ENCODE results near the gene UXS1. TPM values are rescaled to one million over a fixed set of nuclear protein-coding genes. Genes with fewer than 3 reads are reported as not detected.
A peak's percentile ranks its signal among the peaks of the same experiment; 100 is the strongest.

The UXS1 gene
- total RNA-seq, 1 experiment from 2014 or later = 44.7 TPM

GRCh38 chr2:106178716-106179115 is 15.4 kb downstream of the UXS1 start (continued):
- TF ChIP-seq TEAD1 (CRISPR knock-in tag; IDR thresholded peaks at IDR 0.05) (no peak), RELA (CRISPR knock-in tag; IDR thresholded peaks at IDR 0.05; ENCODE audit: borderline replicate concordance) (no peak), USF2 (CRISPR knock-in tag; IDR thresholded peaks at IDR 0.05) (no peak)

- CTCF ChIA-PET = interaction anchor here (0.6 to 3.2 kb wide), 3 partner anchors 12 to 72 kb away, joined by 3 to 13 read pairs (median 6); no protein-coding TSS in a partner anchor
- peak; percentile 43 for ATAC-seq
These were observed 16.5 kb downstream of the UXS1 start for GRCh38 chr2:106177581-106177980.

More at GRCh38 chr2:106177581-106177980, 16.5 kb downstream of the UXS1 start:
- H3K27ac Mint-ChIP-seq = peak overlapping the region; percentile 35; the same call in 1 of the 2 replicates
- TF ChIP-seq OVOL2 (CRISPR knock-in tag; IDR thresholded peaks at IDR 0.05; ENCODE audit: borderline replicate concordance) (no peak), CBFB (CRISPR knock-in tag; IDR thresholded peaks at IDR 0.05; ENCODE audit: low read depth) (no peak), ZNF532 (CRISPR knock-in tag; IDR thresholded peaks at IDR 0.05; ENCODE audit: borderline replicate concordance) (no peak), ZBTB21 (CRISPR knock-in tag; IDR thresholded peaks at IDR 0.05; ENCODE audit: borderline replicate concordance) (no peak), CREB1 (CRISPR knock-in tag; IDR thresholded peaks at IDR 0.05) (no peak), PRDM15 (CRISPR knock-in tag; IDR thresholded peaks at IDR 0.05) (no peak), TEAD1 (CRISPR knock-in tag; IDR thresholded peaks at IDR 0.05) (no peak)
- no peaks in the 10 kb centered on the region for H3K9me3 Mint-ChIP-seq
- POLR2A ChIA-PET = no interaction called here
- peaks cover 8% of the 10 kb centered on the region; the same call in 1 of the 2 replicates for H3K36me3 Mint-ChIP-seq
- H3K4me3 Mint-ChIP-seq = no peak overlapping the region
- DNase-seq (ENCODE audit: low spot score) = no peak
- peaks cover 30% of the 10 kb centered on the region for H3K4me1 Mint-ChIP-seq
- no peaks in the 10 kb centered on the region for H3K27me3 Mint-ChIP-seq (ENCODE audit: low read depth)

Measured in WTC11 (cell line).